HepG2 (cell line): Measurements from ENCODE around the gene EPHA4. TPM values are rescaled to one million over a fixed set of nuclear protein-coding genes. Genes with fewer than 3 reads are reported as not detected.

Source experiments
- ATAC-seq: fragments of 200-7000 bp; cut with Tn5 transposase; 3 replicates; pipeline ENCODE4 v1.9.1; 2020; ENCODE audit warnings: mild to moderate bottlenecking, moderate library complexity
- BruUV-seq: library from RNA; stranded (reverse); fragments of 400-500 nt; replicated peaks from 2 replicates; lab custom pipeline; 2021; lab: Mats Ljungman, UMichigan
- CTCF ChIA-PET: fragments of 300-600 bp; formaldehyde crosslinking; extraction: SDS; loops from one replicate; lab custom pipeline; 2021; ENCODE audit warnings: low total read pairs, inconsistent platforms, low intra/inter-chr PET ratio; lab: Yijun Ruan, JAX
- POLR2A ChIA-PET: fragments of 350-600 bp; sonication (Branson Sonifier 250); formaldehyde crosslinking; loops from one replicate; lab custom pipeline; 2020; ENCODE audit warnings: antibody characterized with exemption, inconsistent platforms; lab: Yijun Ruan, JAX
- DNase-seq: peaks from one replicate; pipeline ENCODE4 v3.0.0-alpha.2; 2015; ENCODE audit warnings: low spot score
- FAIRE-seq: peaks from 3 replicates; lab custom pipeline; 2011; peaks lifted over from hg19 to GRCh38; lab: Jason Lieb, UNC
- H2AFZ ChIP-seq: one replicate; pipeline ENCODE4 v1.6.1; 2011; ENCODE audit warnings: low read length, inconsistent platforms
- H3K27ac ChIP-seq: fragments of 300-600 bp; 3 replicates; pipeline ENCODE4 v1.8.0; 2011; ENCODE audit warnings: mixed run types, mild to moderate bottlenecking, mixed read lengths, low read length, inconsistent platforms; ENCODE audit not compliant: insufficient read depth; ENCODE audit errors: extremely low read length
- H3K27me3 ChIP-seq, 2 experiments: fragments of 200-600 bp in 1 of 2; 2 replicates in 1 of 2; 3 replicates in 1 of 2; pipeline versions ENCODE4 v1.6.0 to v1.8.0; 2011; ENCODE audit warnings: low read length in 2 of 2, mild to moderate bottlenecking in 2 of 2, moderate library complexity in 2 of 2, inconsistent platforms in 1 of 2; ENCODE audit not compliant: insufficient read depth in 2 of 2, control insufficient read depth in 1 of 2
- H3K36me3 ChIP-seq, 2 experiments: fragments of 200-600 bp in 1 of 2; replicated peaks in 1 of 2; 2 replicates in 1 of 2; 3 replicates in 1 of 2; pipeline versions ENCODE4 v1.5.1 to v1.8.0; 2011; ENCODE audit warnings: low read length in 2 of 2, inconsistent platforms in 1 of 2; ENCODE audit not compliant: insufficient read depth in 2 of 2, control insufficient read depth in 1 of 2
- H3K4me1 ChIP-seq: 2 replicates; pipeline ENCODE4 v1.5.1; 2012; ENCODE audit warnings: low read length, inconsistent platforms; ENCODE audit not compliant: insufficient read depth
- H3K4me2 ChIP-seq: 2 replicates; pipeline ENCODE4 v1.6.0; 2011; ENCODE audit warnings: low read depth, low read length, inconsistent platforms
- H3K4me3 ChIP-seq, 3 experiments: fragments of 200-600 bp in 1 of 3; sonication (generic), shearing (Covaris generic) in 1 of 3; replicated peaks in 1 of 3; 2 replicates each; pipeline ENCODE4 v1.5.1; 2011 to 2016; ENCODE audit warnings: low read length in 3 of 3, inconsistent platforms in 2 of 3, low read depth in 2 of 3, mild to moderate bottlenecking in 2 of 3, control low read depth in 1 of 3, mixed read lengths in 1 of 3; ENCODE audit not compliant: insufficient read depth in 1 of 3
- H3K79me2 ChIP-seq: one replicate; pipeline ENCODE4 v1.6.1; 2011; ENCODE audit warnings: low read length, inconsistent platforms; ENCODE audit not compliant: insufficient read depth
- H3K9ac ChIP-seq: 2 replicates; pipeline ENCODE4 v1.6.0; 2011; ENCODE audit warnings: mild to moderate bottlenecking, low read depth, low read length, inconsistent platforms; ENCODE audit not compliant: insufficient read depth
- H3K9me3 ChIP-seq: 2 replicates; pipeline ENCODE4 v1.5.1; 2012; ENCODE audit warnings: mild to moderate bottlenecking, low read length
- H4K20me1 ChIP-seq: 2 replicates; pipeline ENCODE4 v1.6.0; 2011; ENCODE audit warnings: inconsistent platforms, mild to moderate bottlenecking, low read length, moderate library complexity; ENCODE audit not compliant: insufficient read depth
- BRD4 ChIP-seq: sonication (generic); formaldehyde crosslinking; IDR thresholded peaks from 2 replicates; pipeline ENCODE4 v1.4.0; 2020; ENCODE audit warnings: missing genetic modification reagents
- FLYWCH1 ChIP-seq: sonication (generic); formaldehyde crosslinking; IDR thresholded peaks from 2 replicates; pipeline ENCODE4 v1.8.1; 2023; ENCODE audit warnings: mild to moderate bottlenecking, missing genetic modification reagents
- NFYC ChIP-seq: IDR thresholded peaks from 2 replicates; pipeline ENCODE4 v1.6.1; 2016; ENCODE audit warnings: missing genetic modification reagents, missing compliant biosample characterization
- XRCC5 ChIP-seq: fragments of 200-400 bp; formaldehyde crosslinking; optimal IDR thresholded peaks from 2 replicates; pipeline ENCODE3; 2017; ENCODE audit warnings: mild to moderate bottlenecking, low read length
- YEATS4 ChIP-seq: sonication (generic); formaldehyde crosslinking; IDR thresholded peaks from 2 replicates; pipeline ENCODE4 v1.4.0; 2020; ENCODE audit warnings: missing genetic modification reagents, borderline replicate concordance
- ZKSCAN8 ChIP-seq: IDR thresholded peaks from 2 replicates; pipeline ENCODE4 v1.6.1; 2016; ENCODE audit warnings: borderline replicate concordance, missing genetic modification reagents, missing compliant biosample characterization
- ZNF343 ChIP-seq: sonication (generic); formaldehyde crosslinking; IDR thresholded peaks from 2 replicates; pipeline ENCODE4 v1.4.0; 2020; ENCODE audit warnings: mild to moderate bottlenecking, missing genetic modification reagents
- ZSCAN12 ChIP-seq: sonication (generic); formaldehyde crosslinking; IDR thresholded peaks from 2 replicates; pipeline ENCODE4 v1.9.0; 2021; ENCODE audit warnings: mild to moderate bottlenecking, missing genetic modification reagents
- WGBS: methylation state at CpG from one replicate; pipeline ENCODE4 v1.1.6; 2017; ENCODE audit warnings: low lambda C conversion rate; 5-methylcytosine and 5-hydroxymethylcytosine counted together
- in situ Hi-C: cut with HindIII; loops from 2 replicates; pipeline ENCODE4 v1.10.0; 2017; ENCODE audit warnings: low pct_unique_long_range_greater_than_20kb; ENCODE audit not compliant: extremely low pct_ligation_motif_present
- intact Hi-C: fragments of 100-400 bp; cut with micrococcal nuclease; formaldehyde crosslinking; loops from one replicate; pipeline ENCODE4 v1.10.0; 2022; ENCODE audit not compliant: unreplicated experiment
- polyA plus RNA-seq, 8 experiments: library from polyadenylated mRNA; depleted of rRNA in 3 of 8; stranded (reverse) in 7 of 8; unstranded in 1 of 8; fragments of >200 nt; fragmentation: Illumina TruSeq in 4 of 8; extraction: Trizol in 4 of 8; gene quantifications; 2 replicates each; pipeline versions ENCODE4 v1.2.1 to v1.2.3, GENCODE V29; 2011 to 2016; ENCODE audit warnings: low read depth in 4 of 8, missing spikeins in 1 of 8, mixed read lengths in 1 of 8; ENCODE audit not compliant: insufficient read depth in 1 of 8
- total RNA-seq, 5 experiments: library from RNA; depleted of rRNA; stranded (reverse); fragments of >200 nt; fragmentation: Illumina TruSeq; extraction: Trizol; gene quantifications; 2 replicates each; pipeline ENCODE4 v1.2.3, GENCODE V29; 2016; ENCODE audit warnings: low read depth in 1 of 5
- TF ChIP-seq, protein P1 (sequence below): sonication (generic); formaldehyde crosslinking; IDR thresholded peaks from 2 replicates; pipeline ENCODE4 v1.5.0; 2020; ENCODE audit warnings: missing genetic modification reagents
- TF ChIP-seq, protein P2 (sequence below), 2 experiments: sonication (generic) in 1 of 2; formaldehyde crosslinking in 1 of 2; IDR thresholded peaks; 2 replicates each; pipeline versions ENCODE4 v1.4.0 to v1.6.1; 2016 to 2020; ENCODE audit warnings: borderline replicate concordance in 1 of 2, low read depth in 1 of 2, mild to moderate bottlenecking in 1 of 2, missing genetic modification reagents in 1 of 2
- TF ChIP-seq, protein P3 (sequence below): sonication (generic); formaldehyde crosslinking; IDR thresholded peaks from 2 replicates; pipeline ENCODE4 v1.4.0; 2020; ENCODE audit warnings: missing genetic modification reagents
- TF ChIP-seq, protein P4 (sequence below): sonication (generic); formaldehyde crosslinking; IDR thresholded peaks from 2 replicates; pipeline ENCODE4 v1.4.0; 2020; ENCODE audit warnings: missing genetic modification reagents, mild to moderate bottlenecking, borderline replicate concordance
- TF ChIP-seq, protein P5 (sequence below): sonication (generic); formaldehyde crosslinking; IDR thresholded peaks from 2 replicates; pipeline ENCODE4 v1.5.0; 2020; ENCODE audit warnings: missing genetic modification reagents, mild to moderate bottlenecking, borderline replicate concordance

EPHA4 gene
- total and polyA plus RNA-seq, 2 of the 13 experiments (the other 11 are each of a cell fraction or from before 2014, with no cell fraction given) = not detected

DNA sequence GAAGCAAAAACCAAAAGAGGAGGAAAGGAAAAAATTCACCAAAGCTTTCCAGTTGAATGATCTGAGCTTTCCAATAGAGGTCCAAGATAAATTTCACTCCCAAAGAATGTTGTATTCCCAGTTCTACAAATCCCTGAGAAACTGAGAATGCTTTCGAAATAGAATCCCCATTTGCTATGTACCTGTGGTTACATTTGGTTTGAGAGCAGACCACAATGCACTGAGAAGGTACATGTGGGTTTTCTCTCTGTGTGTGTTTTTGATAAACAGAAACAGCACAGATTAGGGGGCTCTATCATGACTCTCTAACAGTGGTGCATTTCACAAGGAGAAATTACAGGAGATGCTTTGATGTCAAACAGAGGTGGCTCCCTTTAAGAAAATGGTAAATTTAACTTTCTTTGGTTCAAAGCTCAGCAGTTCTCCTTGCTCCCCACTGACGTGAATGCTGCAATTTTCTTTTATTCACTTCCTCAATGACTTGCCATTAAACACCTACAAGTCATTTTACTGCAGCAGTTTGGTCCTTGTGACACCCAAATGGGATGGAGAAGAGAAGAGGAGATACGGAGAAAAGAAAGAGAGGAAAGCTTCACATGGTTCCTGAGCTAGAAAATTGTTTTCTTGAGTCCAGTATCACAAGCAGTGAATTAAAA, 108.7 kb downstream of the EPHA4 start:
- CTCF ChIA-PET = no interaction called here
- Histone ChIP-seq H3K4me3 (no peak overlapping the region), H2AFZ (no peak overlapping the region), H4K20me1 (no peaks in the 10 kb centered on the region), H3K9me3 (no peaks in the 10 kb centered on the region), H3K4me1 (no peaks in the 10 kb centered on the region), H3K4me2 (no peak overlapping the region), H3K36me3 (no peaks in the 10 kb centered on the region), H3K27ac (no peak overlapping the region), H3K9ac (no peak overlapping the region), H3K27me3 (no peaks in the 10 kb centered on the region), H3K79me2 (no peaks in the 10 kb centered on the region)
- BruUV-seq = no TSS peak
- intact Hi-C loops (no loop called here), in situ Hi-C loops (no loop called here)
- ATAC-seq (no peak), FAIRE-seq (no peak), DNase-seq (no peak)
- 2% methylated on average over 3 of the region's 3 CpGs for WGBS
- POLR2A ChIA-PET = no interaction called here
- TF ChIP-seq, protein P1, sequence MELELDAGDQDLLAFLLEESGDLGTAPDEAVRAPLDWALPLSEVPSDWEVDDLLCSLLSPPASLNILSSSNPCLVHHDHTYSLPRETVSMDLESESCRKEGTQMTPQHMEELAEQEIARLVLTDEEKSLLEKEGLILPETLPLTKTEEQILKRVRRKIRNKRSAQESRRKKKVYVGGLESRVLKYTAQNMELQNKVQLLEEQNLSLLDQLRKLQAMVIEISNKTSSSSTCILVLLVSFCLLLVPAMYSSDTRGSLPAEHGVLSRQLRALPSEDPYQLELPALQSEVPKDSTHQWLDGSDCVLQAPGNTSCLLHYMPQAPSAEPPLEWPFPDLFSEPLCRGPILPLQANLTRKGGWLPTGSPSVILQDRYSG (CRISPR knock-in tag) = no peak
- TF ChIP-seq YEATS4 (CRISPR knock-in tag) (no peak), BRD4 (CRISPR knock-in tag) (no peak), ZKSCAN8 (CRISPR knock-in tag) (no peak), ZSCAN12 (no peak), FLYWCH1 (no peak), XRCC5 (no peak), NFYC (no peak), ZNF343 (CRISPR knock-in tag) (no peak)
- TF ChIP-seq, protein P2, sequence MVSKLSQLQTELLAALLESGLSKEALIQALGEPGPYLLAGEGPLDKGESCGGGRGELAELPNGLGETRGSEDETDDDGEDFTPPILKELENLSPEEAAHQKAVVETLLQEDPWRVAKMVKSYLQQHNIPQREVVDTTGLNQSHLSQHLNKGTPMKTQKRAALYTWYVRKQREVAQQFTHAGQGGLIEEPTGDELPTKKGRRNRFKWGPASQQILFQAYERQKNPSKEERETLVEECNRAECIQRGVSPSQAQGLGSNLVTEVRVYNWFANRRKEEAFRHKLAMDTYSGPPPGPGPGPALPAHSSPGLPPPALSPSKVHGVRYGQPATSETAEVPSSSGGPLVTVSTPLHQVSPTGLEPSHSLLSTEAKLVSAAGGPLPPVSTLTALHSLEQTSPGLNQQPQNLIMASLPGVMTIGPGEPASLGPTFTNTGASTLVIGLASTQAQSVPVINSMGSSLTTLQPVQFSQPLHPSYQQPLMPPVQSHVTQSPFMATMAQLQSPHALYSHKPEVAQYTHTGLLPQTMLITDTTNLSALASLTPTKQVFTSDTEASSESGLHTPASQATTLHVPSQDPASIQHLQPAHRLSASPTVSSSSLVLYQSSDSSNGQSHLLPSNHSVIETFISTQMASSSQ (IDR thresholded peaks at IDR 0.05; ENCODE audit: low read depth) = no peak
- TF ChIP-seq, protein P2 (CRISPR knock-in tag; IDR thresholded peaks at IDR 0.05; ENCODE audit: borderline replicate concordance) = no peak
- TF ChIP-seq, protein P3, sequence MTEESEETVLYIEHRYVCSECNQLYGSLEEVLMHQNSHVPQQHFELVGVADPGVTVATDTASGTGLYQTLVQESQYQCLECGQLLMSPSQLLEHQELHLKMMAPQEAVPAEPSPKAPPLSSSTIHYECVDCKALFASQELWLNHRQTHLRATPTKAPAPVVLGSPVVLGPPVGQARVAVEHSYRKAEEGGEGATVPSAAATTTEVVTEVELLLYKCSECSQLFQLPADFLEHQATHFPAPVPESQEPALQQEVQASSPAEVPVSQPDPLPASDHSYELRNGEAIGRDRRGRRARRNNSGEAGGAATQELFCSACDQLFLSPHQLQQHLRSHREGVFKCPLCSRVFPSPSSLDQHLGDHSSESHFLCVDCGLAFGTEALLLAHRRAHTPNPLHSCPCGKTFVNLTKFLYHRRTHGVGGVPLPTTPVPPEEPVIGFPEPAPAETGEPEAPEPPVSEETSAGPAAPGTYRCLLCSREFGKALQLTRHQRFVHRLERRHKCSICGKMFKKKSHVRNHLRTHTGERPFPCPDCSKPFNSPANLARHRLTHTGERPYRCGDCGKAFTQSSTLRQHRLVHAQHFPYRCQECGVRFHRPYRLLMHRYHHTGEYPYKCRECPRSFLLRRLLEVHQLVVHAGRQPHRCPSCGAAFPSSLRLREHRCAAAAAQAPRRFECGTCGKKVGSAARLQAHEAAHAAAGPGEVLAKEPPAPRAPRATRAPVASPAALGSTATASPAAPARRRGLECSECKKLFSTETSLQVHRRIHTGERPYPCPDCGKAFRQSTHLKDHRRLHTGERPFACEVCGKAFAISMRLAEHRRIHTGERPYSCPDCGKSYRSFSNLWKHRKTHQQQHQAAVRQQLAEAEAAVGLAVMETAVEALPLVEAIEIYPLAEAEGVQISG (CRISPR knock-in tag) = no peak
- TF ChIP-seq, protein P4, sequence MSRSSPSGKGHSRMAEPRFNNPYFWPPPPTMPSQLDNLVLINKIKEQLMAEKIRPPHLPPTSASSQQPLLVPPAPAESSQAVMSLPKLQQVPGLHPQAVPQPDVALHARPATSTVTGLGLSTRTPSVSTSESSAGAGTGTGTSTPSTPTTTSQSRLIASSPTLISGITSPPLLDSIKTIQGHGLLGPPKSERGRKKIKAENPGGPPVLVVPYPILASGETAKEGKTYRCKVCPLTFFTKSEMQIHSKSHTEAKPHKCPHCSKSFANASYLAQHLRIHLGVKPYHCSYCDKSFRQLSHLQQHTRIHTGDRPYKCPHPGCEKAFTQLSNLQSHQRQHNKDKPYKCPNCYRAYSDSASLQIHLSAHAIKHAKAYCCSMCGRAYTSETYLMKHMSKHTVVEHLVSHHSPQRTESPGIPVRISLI (CRISPR knock-in tag) = no peak
- TF ChIP-seq, protein P5, sequence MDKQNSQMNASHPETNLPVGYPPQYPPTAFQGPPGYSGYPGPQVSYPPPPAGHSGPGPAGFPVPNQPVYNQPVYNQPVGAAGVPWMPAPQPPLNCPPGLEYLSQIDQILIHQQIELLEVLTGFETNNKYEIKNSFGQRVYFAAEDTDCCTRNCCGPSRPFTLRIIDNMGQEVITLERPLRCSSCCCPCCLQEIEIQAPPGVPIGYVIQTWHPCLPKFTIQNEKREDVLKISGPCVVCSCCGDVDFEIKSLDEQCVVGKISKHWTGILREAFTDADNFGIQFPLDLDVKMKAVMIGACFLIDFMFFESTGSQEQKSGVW (CRISPR knock-in tag) = no peak
